Measurements from ENCODE around the gene TCEAL5.

- TF ChIP-seq CTCF (IDR thresholded peaks at IDR 0.05 in 4 of 5, conservative IDR thresholded peaks at IDR 0.05 in 1 of 5) (no peak), POLR2A (IDR thresholded peaks at IDR 0.05) (no peak)
Measured at GRCh38 chrX:103250977-103251376, 25.6 kb downstream of the TCEAL5 start.

Measured in gastrocnemius medialis (tissue), 4 donors.